GM18520 (cell line): ENCODE data around the gene ZNRF1.

ENCODE experiments used
- ATAC-seq: cut with Tn5 transposase; IDR thresholded peaks from one replicate; pipeline ENCODE4 v1.9.1; 2021; ENCODE audit not compliant: unreplicated experiment

Gene ZNRF1

DNA sequence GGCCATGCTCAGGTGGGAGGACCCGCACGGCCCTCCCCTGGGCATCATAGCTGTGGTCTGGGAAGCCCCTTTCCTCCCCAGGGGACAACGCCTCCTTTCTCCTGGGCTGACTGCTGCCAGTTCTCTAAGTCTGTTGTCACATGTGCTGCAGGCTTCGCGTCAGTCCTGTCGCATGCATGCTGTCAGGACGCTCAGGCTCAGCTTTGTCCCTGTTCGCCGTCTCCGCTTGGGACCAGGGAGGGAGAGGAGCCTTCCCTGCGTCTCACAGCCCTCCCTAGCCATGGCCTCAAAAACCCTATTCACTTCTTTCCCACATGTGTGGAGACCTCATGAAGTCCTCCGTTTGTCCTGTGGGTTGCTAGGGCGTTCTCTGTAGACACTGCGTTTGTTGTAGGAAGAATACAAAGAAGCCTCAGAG lies 96.4 kb downstream of the ZNRF1 start:
- no peak for ATAC-seq

DNA sequence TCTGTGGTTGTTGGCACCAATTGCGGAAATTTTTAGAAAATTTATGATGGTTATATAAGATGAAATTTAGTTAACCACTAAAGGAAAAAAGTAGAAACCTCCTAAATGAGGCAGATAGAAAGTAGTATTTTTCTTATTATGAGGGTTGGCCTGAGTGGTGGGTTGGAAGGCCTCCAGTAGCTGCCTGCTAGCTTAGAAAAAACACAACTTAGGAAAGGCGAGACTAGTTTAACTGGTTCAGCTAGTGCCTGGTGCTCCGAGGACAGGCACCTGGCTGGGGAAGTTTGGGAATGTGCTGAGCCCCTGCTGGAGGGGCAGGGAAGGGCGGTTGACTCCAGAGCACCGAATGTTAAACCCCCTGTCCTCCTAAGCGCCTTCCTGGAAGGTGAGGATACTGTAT lies 97.8 kb downstream of the ZNRF1 start:
- no peak for ATAC-seq

DNA sequence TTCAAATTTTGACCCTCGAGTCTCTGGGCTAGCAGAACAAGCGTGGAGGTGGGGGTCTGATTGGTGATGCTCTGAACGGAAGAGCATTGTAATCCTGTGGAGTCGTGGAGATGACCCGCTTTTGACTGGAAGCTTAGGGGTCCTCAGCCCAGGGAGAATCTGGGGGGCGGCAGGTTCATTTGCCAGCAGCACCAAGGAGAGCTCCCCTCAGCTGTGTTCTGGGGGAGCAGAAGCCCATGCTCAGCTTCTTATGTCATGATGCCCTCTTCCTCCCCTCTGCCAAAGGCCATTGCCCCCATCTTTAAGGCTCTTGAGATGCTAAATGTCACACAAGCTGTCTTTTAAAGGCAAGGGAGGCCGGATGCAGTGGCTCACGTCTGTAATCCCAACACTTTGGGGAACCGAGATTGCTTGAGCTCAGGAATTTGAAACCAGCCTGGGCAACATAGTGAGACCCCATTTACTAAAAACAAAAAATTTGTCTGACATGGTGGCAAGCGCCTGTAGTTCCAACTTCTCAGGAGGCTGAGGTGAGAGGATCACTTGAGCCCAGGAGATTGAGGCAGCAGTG lies 98.5 kb downstream of the ZNRF1 start:
- ATAC-seq = no peak

DNA sequence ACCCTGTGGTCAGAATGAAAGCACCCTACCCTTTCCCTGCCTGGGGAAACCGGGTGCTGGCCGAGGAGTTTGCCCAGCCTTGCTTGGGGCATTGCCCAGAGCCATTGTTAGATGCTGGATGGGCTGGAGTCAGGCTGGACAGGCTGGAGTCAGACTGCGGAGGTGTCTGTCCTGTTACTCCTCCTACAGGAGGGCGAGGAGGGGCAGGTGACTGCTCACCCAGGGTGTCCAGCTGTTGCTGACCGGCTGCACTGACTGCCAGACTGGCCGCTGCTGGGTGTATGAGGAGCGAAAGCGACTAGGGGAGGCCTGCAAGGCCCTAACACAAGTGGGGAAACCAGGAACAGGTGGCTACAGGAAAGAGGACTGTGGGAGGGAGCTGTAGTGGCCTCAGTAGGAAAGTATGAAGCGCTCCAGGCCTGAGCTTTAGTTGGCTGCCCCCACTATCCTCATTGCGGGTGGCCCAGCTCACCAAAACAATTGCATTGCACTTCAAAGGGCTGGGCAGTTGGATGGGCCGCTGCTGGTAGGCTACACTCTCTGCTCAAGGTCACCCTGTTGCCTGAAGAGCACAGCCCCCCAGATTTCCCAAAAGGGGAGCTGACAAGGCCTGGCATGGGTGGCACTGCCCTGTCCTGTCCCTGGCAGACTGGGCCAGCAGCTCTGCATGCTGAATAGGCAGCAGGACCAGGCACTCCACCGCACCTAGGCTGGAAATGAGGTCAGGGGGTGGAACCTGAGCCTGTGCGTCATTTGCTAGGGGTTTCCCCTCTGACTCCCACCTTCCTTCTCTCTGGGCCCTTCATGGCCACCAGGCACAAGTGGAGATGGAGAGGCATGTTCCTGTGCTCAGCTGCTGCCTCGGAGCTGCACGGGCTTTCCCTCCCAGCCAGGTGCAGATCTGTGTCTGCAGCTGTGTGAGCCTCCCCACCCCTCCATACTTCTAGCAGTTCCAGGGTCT lies 99.4 kb downstream of the ZNRF1 start:
- no peak for ATAC-seq

DNA sequence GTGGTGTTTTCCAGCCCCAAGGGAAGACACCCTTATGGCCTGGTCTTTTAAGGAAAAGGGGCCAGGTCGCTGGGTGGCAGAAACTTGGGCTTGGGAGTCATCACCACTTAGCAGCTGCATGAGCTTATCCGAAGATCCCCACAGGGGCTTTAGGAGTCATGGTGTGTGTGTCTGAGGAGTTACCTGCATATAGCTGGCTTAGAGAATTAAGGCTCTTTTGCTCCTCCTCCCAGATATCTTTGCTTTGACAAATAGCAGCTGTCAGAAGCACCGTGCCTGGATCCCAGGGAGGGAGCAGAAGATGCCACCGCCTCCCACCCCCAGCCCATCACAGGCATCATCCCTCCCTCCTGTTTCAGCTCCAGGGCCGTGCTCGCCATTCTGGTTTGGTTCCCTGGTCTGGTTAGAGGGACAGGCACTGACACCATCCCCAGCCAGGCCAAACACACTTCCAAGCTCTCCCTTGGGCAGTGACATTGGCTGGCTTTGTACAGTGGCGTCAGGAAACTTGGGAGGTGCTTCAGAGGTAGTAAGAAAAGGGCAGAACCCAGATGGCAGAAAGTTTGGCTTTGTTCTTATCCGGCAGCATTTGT lies 100.3 kb downstream of the ZNRF1 start:
- no peak for ATAC-seq

DNA sequence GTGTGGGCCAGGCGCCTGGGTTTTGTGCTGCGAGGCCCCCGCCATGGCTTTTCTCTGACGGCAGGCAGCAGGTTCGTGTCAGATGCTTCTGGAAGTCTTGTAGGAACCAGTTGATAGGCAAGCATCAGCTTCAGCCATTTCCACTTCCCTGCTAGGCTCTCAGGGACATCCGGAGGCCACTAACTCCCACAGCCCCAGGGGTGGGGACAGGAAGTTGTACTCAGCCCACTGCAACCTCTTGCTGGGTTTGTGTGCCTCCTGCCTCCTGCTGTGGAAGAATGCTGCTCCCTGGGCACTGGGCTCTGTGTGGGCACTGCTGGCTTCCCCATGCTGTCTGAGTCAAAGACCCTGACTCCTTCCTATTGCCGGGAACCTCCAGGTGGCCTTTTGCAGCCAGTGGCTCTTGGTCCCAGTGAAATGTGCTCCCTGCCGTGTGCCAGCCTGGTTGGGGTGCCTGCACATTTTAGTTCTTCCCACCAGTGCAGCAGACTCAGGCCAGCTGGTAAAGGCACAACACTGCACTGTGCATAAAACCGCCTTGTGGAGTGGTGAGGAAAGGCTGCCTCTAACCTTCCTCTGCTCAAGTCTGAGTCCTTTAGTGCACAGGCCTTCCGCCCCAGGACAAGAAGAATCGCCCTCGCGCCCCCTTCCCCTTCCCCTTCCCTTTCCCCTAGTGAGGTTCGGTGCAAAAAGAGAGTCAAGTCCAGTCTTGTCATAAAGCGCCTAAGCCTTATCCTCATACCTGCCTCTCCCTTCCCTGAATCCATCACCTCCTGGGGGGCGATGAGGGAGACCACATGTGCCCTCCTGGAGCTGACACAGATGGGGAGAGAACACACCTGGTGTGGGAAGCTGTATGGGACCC lies 101.1 kb downstream of the ZNRF1 start:
- ATAC-seq = no peak

DNA sequence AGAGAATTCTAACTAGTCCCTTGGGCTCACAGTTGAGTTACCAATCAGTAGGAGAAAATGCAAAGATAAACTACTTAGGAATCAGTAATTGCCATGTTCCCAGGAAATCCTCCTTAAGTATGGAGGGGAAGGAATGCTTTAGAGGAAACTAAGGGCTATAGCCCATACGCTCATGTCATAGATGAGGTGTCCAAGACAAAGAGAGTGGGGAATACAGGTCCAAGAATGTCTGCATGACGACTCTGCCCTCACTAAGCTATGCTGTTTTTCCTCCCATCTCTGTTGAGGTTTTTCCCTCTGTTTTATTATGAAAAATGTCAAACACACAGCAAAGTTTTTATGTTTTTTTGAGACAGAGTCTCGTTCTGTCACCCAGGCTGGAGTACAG lies 101.8 kb downstream of the ZNRF1 start:
- no peak for ATAC-seq

DNA sequence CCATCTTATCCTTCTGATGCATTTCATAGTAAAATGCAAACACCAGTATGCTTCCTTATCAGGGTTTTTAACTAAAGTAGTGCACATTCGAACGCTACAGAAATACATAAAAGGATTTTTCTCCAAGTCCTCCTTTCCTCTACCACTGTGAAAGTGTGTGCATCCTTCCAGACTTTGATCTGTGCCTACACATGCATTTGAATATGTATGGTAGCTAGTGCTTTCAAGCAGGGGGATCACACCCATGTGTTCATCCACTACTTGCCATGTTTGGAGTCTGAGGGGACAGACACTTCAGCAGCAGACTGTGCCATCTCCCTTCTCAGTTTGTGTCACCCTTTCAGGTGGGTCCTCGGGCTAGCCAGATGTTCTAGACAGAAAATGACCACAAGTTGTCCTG lies 102.8 kb downstream of the ZNRF1 start:
- no peak for ATAC-seq

DNA sequence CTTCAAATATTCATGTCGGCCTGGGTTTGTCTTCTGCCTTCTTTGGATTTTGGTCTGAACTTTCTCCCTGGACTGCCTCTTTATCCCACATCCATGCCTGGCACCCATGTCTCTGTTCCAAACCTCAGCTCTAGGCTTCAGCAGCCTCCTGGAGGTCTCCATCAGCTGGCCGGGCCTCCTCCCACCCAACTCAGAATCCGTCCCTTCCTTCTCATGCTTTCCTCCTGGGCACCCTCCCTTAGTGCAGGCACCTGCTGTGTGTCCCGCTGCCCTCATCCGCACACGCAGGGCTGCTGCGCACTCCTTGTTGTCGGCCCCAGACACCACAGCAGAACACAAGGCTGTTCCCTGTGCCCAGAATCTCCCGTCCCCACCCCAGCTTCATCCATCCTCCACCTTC lies 103.8 kb downstream of the ZNRF1 start:
- ATAC-seq = no peak

DNA sequence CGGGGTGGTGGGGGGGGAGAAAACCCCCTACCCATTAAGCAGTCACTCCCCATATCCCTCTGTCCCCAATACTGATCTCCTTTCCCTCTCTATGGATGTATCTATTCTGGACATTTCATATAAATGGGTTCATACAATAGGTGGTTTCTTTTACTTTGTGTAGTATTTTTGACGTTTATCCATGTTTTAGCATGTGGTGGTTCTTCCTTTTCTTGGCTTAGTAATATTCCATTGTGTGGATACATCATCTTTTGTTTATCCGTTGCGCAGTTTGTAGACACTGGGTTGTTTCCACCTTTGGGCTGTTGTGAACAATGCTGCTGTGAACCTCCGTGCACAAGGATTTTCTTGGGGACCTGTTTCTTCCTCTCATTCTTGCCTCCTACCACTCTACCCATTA lies 105.2 kb downstream of the ZNRF1 start:
- ATAC-seq = no peak

DNA sequence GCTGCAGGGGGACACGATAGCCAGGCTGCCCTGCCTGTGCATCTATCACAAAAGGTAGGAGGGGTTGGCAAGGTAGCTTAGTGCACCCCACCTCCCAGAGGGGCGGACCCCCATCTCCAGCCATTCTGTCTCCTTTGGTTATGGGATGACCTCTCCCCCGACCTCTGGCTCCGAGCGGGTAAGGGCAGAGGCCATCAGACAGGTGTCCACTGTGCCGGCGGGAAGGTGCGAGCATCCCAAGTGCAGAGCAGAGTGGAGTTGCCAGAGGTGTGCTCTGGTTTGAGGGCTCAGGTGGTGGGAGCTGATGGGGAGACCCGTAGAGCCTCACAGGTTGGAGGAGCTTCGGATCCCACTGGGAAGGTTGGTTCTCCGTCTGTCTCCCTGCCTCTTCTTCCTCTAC lies 106.0 kb downstream of the ZNRF1 start:
- no peak for ATAC-seq

DNA sequence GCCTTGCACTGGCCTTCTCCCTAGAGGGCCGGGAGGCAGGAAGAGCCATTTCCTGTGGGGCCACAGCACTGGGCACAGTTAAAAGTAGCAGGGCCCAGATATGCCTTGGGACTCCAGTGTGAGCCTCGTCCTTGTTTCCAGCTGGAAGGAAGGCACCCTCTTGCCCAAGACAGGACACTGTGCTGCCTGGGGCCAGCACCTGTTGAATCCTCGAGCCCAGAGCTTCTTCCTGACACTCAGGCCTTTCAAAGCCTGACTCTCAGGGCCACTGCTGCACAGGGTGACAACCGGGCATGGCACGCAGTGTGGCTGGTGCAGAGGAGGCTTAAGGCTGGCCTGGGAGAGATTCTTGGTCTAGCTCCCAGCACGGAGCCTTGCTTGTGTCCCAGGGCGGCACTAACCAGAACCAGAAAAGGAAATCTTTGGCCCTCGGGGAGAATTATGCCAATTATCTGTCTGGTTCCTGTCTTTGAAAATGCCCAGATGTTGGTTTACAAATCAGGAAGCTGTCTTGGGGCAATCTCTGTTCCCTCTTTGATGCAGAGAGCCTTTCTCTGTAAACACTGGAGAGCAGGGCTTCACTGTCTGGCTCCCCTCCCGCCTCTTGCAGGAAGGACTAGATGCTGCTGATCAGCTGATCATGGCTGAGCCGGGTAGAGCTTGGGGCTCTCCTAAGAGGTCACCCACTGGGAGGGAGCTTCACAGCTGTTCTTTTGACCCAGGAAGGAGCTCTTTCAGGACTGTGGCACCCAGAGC lies 106.7 kb downstream of the ZNRF1 start:
- ATAC-seq = no peak

DNA sequence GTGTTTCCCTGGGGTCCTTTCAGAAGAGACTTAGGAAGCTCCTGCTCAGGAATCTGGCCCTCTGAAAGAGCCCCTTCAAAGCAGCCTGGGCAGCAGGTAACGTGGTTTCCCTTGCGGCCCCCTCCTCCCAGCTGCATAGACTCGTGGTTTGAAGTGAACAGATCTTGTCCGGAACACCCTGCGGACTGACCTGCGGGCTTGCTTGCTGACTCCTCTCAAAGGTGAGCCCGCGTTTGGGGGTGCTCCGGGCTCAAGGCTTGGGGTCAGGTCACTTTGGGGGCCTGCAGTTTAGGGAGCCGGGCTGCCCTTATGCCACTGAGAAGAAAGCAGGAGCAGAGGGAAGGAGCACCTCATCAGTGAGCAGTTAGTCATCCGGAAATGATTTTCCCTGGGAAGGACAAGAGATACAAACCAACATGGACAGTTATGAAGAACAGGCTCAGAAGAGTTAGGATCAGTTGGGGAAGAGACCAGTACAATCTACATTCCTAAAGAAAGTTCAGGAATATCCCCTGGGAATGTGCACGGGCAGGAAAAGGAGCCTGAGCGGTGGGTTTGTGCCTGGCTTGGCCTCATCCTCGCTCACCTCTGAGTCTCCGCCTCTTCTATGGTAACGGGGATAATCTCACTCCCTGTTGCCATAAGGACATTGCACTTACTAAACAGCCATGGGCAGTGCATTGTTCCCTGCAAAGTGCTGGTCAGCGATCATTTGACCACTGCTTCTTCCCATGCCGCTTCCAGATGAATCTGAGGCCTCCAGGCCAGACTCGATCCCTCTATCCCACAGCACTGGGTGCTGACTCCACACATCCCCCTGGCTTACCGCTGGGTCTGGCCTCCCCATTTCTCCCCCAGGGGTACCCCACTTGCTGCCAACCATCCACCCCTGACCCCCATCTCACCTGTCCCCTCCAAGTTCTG lies 107.8 kb downstream of the ZNRF1 start:
- ATAC-seq = no peak

DNA sequence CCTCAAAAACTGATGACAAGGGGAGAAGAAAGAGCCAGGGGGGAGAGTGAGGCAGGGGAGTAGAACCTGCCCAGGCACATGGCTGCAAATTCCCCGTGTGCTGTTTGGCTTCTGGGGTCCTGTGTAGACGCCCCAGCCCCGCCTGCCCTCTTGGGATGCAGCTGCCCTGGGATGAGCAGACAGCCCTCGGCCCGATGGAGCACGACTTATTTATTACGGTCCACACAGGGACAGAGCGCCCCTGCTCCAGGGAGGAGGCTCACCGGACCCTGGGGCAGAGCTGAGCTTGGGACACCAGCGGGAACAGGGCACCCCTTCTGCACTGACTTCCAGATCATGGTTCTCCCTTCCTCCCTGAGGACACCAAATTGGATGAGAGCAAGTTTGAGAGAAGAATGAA lies 108.7 kb downstream of the ZNRF1 start:
- no peak for ATAC-seq

DNA sequence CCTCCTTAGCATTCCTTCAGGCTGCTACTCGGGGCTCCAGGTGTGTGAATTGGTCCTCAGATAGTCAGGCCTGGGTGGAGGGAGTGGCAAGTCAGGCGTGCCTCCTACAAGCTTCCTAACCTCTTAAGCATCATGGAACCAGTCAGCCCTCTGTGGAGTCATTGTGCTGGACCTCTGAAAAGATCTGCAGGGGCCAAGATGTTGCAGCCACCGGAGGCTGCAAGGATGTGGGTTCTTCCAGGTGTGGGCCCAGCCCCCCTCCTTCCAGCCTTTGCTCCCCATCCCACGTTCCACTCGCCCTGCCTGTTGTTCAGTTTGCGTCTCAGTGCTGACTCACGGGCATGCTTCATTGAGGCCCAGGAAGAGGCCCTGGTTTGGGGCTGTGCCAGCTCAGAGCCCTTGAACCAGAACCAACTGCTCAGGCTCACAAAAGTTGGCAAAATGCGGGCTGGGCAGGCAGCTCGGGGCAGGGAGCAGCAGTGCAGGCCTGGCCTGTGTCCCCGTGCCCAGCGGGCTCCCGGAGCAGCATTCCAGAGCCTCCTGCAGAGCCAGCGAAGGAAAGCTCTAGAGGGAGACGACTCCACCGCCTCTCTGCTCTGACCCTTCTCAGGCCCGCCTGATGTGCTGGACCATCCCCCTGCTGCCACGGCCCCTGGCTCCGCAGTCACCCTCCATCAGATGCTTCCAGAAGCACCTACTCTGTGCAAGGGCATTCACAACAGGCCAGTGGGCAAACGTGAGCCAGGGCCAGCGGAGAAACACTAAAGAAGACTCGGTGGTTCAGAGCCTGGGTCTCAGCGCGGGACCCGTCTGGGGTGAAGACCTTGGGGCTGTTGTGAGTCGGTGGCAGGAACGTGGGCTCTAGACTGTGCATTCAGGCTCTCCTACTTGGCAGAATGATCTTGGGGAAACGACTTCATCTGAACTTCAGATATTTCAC lies 110.2 kb downstream of the ZNRF1 start:
- ATAC-seq = no peak

DNA sequence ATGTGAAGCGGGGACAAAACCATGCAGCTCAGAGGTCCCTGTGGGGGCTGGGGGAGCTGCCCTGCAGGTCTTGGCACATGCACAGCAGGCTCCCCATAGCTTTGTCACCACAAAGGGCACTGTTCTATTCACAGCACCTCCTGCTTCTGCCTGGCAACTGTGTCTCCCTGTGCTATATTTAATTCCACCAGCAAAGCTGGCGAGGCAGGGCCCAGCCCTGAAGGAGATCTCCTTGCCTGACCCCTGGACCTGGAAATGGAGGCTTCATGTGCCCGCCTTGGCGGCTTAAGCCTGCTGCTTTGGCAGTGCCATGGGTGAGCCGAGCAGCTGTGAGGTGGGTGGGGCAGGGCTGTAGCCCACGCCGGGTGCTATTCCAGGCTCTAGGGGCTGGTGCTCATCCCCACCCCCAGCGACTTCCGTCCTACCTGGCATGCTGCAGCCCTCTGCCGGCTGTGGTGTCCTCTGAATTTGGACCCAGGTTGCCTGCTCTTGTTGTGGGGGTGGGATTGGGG lies 111.0 kb downstream of the ZNRF1 start:
- no peak for ATAC-seq

DNA sequence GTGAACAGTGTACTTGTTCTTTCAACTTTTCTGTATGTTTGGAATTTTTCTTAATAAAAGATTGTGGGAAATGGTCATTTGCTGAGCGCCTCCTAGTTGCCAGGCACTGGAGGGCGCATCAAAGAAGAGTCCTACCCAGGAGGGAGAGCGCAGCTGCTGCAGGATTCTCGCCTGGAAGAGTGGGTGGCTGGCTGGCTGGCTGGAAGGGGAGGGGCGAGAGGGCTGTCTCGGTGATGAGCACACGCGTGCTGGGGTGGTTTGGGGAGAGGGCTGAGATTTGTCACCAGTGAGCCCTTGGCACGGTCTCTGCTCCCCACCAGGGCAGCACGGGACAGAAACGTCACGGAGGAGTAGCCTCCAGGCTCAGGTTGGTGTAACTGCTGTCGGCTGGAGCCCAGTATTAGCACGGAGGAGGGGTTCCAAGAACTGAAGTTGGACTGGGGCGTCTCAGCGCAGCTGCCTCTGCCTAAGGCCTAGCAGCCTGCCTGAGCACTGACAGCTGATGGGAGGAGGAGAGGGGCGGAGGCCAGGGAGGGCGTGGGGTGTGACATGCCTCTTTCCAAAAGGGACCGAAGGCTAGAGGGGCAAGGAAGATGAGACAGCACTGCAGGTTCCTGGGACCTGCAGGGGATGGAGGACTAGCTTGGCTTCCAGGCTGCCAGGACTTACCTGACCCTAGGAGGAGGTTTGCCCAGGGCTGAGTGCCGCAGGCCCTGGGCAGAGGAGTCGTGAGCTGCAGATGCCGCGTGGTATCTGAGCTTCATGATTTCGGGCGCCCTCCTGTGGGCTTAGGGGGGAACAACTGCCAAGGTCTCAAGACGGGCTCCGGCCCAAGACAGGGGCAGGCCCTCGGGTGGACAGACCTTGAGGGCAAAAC lies 112.1 kb downstream of the ZNRF1 start:
- ATAC-seq = peak; percentile 58
